Measurements from ENCODE around the gene LRRC36.

The LRRC36 gene

GRCh38 chr16:67391424-67392300, 65.0 kb downstream of the LRRC36 start:
- no peak for DNase-seq

GRCh38 chr16:67392301-67393059, 65.9 kb downstream of the LRRC36 start:
- DNase-seq, result no peak

- no peak for DNase-seq
Measured at GRCh38 chr16:67393111-67393787, 66.6 kb downstream of the LRRC36 start, which contains the start of gene TPPP3. TSS of gene TPPP3 (minus strand) at chr16:67393498. CDS start at chr16:67391111, 2,387 bp downstream.

GRCh38 chr16:67393788-67394154, 67.2 kb downstream of the LRRC36 start:
- DNase-seq, result no peak

GRCh38 chr16:67394155-67395104, 67.8 kb downstream of the LRRC36 start:
- DNase-seq, result no peak

GRCh38 chr16:67395105-67395457, 68.5 kb downstream of the LRRC36 start:
- DNase-seq, result no peak

GRCh38 chr16:67395458-67396158, 69.0 kb downstream of the LRRC36 start:
- no peak for DNase-seq

GRCh38 chr16:67396159-67397035, 69.8 kb downstream of the LRRC36 start:
- no peak for DNase-seq

- DNase-seq, result no peak
Measured at GRCh38 chr16:67397036-67397801, 70.6 kb downstream of the LRRC36 start.

- DNase-seq, result no peak
Measured at GRCh38 chr16:67397812-67398545, 71.4 kb downstream of the LRRC36 start.

GRCh38 chr16:67398546-67399217, 72.1 kb downstream of the LRRC36 start:
- DNase-seq, result no peak

GRCh38 chr16:67399218-67399733, 72.7 kb downstream of the LRRC36 start:
- DNase-seq, result peak; percentile 15 to 20

- DNase-seq, result no peak
Measured at GRCh38 chr16:67399749-67400704, 73.4 kb downstream of the LRRC36 start.

GRCh38 chr16:67400901-67401300, 74.3 kb downstream of the LRRC36 start:
- DNase-seq, result no peak

- DNase-seq, result no peak
Measured at GRCh38 chr16:67403976-67404555, 77.5 kb downstream of the LRRC36 start.

GRCh38 chr16:67404740-67405226, 78.2 kb downstream of the LRRC36 start:
- no peak for DNase-seq

All from activated CD4-positive, alpha-beta T cell treated with anti-CD3 and anti-CD28 coated beads, Interleukin-2, amount 50 U/mL, for 4 hours (primary cell).